SW 1271 (cell line): Measurements from ENCODE around the gene ARPC2.
A peak's percentile ranks its signal among the peaks of the same experiment; 100 is the strongest.
"Not testable (repeated sequence)": the region's sequence is repeated elsewhere in the genome, so short reads cannot be mapped to it uniquely, and the experiment has no call there.

Experiments used
- DNase-seq, 2 experiments: peaks; one replicate each; lab custom pipeline; 2025; lab: John Stamatoyannopoulos, UW

ARPC2 gene

DNA sequence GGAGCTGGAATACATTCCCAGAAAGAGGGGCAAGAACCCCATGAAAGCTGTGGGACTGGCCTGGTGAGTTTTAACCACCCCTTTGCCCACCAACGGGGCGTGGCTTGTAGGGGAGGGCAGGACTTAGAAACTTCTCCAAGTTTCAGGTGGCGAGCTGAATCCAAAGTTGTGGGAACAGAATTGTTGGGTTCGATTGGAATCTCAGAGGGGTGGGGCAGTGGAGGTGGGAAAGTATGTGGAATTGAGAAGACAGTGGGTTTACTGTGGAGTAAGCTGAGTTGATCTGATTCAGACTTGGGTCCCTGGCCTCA lies 54.5 kb downstream of the ARPC2 start:
- no peak for DNase-seq

GRCh38 chr2:218271865-218272530 lies 55.0 kb downstream of the ARPC2 start:
- peak in 1 of 2 experiments; percentile 11 for DNase-seq

GRCh38 chr2:218272531-218273212 lies 55.7 kb downstream of the ARPC2 start:
- DNase-seq: peak; percentile 69 to 76

GRCh38 chr2:218273214-218273907 lies 56.4 kb downstream of the ARPC2 start:
- DNase-seq: not testable (repeated sequence)

DNA sequence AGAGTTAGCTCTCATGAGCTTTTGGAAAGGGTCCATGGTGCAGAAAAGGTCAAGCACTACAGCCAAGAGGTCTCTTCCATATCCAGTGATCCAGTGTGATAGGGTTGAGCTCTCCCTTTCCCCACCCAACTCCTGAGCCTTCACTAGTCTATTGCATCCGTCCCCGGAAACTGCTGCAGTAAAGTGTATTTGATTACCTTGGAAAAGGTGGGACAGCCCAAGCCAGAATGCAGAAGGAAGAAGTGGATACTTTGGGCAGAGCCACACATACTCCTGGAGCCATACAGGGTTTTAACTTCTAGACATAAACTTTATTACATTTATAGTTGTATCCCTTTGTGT lies 56.9 kb downstream of the ARPC2 start:
- no peak for DNase-seq

GRCh38 chr2:218274586-218274985 lies 57.6 kb downstream of the ARPC2 start:
- DNase-seq: no peak

- DNase-seq: no peak
These were observed 58.5 kb downstream of the ARPC2 start for GRCh38 chr2:218275371-218276072.

GRCh38 chr2:218276986-218277755 lies 60.2 kb downstream of the ARPC2 start:
- no peak for DNase-seq

DNA sequence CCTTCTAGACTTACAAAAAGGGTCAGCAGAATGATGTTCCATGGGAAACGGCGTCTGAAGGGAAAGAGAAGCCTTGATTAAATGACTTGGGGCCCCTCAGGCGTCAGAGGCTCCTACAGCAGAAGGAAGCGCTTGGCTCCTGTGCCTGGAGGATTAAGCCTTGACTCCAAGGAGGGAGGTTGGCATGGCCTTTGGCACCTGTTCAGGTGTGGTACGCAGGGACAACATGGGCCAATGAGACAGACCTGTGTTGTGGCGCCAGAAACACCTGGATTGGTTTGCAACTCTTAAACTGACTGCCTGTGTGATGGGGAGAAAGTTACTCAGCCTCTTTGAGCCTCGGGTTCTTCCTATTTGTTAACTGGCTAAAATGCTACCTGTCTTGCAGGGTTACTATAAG lies 60.9 kb downstream of the ARPC2 start:
- no peak for DNase-seq

GRCh38 chr2:218278531-218279360 lies 61.8 kb downstream of the ARPC2 start:
- no peak for DNase-seq

DNA sequence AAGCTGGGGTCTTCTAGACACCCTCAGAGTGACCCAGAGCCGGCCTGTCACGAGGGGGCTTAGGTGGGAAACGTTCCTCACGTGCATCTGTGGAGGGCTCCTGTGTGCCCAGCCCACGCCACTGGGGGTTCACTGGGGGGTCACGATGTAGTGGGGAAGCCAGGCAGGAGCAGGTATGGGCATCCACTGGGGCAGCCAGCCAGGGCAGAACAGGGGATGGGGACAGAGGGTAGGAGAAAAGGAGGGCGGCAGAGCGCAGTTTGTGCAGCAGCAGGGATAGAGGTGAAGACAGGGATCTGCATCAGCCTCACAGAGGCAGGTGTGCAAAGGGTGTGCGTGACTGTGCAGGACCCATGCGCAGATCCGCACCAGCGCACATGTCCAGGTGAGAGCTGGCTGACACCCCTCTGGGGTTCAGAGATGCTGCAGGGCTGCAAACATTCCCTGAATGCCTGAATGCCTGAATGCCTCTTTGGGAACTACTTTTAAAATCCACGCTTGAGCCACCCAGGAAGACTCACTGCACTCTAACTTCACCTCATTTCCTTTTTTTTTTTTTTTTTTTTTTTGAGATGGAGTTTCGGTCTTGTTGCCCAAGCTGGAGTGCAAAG lies 63.4 kb downstream of the ARPC2 start:
- DNase-seq: no peak

GRCh38 chr2:218281449-218281848 lies 64.5 kb downstream of the ARPC2 start:
- DNase-seq: no peak

DNA sequence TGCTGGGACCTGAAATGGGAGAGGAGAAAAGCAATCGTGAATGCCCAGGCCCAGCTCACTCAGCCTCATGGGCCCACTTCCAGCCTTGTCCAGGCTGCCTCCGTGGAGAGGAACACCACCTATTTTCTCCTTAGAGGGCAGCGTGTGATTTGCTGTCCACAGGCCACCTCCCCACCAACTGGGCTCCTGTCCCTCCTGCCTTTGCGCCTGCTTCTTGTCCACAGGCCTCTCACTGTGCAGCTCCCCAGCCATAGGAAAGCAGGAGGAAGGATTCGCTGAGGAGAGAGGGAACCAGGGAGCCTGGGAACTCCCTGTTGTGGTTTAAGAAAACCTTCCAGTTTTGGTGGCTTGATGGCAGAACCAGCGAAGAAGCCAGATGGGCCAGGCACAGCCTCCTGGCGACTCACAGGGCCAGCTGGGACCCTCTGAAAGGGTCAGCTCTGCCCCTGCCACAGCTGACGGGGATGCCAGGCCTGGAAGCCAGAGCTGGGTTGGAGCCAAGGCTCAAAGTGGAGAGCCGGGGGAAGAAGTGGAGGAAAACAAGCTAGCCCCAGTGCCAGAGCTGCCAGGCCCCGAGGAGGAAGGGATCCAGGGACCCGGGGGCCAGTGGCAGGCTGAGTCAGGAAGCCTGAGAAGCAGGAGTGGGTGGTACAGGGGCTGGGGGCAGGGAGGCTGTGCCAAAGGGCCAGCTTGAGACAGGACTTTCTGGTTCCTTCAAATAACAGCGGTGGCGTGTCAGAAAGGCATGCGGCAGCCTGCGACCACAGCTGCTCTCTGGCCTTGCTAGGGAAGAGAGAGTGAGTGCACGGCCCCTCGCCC lies 65.4 kb downstream of the ARPC2 start:
- DNase-seq: no peak

- DNase-seq: no peak
These were observed 67.3 kb downstream of the ARPC2 start for GRCh38 chr2:218284106-218284811.

DNA sequence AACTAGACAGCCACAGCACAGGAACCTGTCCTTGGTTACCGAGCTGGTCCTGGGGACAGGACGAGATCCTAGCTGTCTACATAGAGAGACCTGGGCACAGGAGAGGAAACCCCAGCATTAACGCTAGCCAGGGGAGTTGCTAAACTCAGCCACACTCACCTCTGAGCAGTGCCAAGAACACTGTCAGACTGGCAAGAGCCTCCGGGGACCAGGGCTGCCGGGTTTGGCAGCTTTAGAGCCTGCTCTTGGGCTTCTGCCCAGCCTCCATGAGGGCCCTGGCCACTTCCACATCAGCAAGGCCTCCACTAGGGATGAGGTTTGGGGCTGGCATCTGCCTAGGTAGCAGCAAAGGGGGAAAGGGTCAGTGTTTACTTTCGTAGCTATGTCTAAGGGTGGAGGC lies 68.6 kb downstream of the ARPC2 start:
- DNase-seq: no peak

DNA sequence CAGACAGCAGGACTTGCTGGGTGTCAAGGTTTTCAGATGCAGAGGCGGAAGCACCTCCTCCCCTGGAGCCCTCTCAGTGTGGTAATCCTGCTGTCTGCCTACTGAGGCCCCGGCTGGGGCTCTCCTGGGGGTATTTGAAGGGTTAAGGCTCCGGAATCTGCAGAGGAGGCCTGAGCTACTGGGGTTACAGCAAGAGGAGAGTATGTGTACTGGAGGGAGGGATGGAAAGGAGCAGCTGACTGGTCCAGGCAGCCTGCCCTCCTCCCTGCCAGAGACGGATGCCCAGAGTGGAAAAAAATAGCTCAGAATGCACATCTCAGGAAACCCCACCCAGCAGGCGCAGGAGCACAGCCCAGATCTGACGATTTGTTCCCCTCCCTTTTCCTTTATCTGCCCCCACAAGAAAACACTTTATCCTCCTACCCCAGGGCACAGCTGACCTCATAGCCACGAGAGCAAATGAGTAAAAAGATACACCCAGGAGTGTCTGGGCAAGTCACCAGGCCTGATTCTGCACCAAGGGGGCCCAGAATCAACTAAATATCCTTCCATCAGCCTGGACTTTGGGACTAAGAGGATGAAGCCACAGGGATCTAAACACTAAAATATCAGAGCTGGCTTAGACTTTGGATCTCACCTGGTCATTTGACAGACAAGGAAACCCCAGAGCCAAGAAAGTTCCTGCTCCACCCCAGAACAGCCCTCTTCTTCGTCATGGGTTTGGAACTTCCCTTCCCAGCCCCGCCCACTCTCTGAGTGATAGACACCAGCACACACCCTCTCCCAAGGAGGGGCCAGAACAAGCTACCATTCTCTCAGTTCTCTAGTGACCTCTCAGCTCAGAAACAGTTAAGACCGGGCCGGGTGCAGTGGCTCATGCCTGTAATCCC lies 69.8 kb downstream of the ARPC2 start:
- DNase-seq: peak; percentile 84 to 96

DNA sequence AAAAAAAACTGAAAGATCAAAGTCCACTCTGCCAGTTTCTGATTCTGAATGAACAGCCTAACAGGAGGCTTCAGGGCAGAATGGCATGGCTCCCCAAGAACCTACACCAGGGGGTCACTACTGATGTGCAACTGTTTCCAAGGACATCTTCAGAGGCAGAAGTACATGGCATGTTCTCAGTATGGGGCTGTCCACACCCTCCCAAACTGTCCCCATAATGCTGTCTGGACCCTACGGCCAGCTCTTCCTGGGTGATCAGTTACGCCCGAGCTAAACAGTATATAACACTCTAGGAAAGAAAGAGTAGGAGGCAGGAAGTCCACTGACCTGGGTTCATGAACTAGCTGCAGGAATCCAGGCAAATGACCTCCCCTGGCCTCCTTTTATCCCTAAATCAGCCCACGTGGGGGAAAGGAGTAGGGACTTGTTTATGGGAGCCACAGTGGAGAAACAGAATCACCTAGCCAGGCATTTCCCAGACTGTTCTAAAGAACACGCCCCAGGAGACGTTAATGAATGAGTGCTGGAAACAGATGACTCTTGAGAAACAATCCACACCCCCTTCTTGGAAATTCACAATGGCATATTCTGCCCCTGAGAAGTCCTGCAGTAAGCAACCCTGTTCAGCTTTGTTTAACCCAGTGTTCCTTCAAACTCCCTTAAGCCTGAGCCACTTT lies 72.8 kb downstream of the ARPC2 start:
- no peak for DNase-seq
